ELF-1 (cell line): Measurements from ENCODE around the gene RAD9A.

ENCODE experiments used
- DNase-seq: peaks from one replicate; pipeline ENCODE4 v3.0.0-alpha.2; 2016; ENCODE audit warnings: low read depth, low spot score

RAD9A gene

GRCh38 chr11:67439321-67440228 lies 47.8 kb downstream of the RAD9A start:
- no peak for DNase-seq

GRCh38 chr11:67440229-67441097 lies 48.7 kb downstream of the RAD9A start:
- DNase-seq = no peak

GRCh38 chr11:67441098-67441563 lies 49.3 kb downstream of the RAD9A start:
- no peak for DNase-seq

GRCh38 chr11:67441731-67442351 lies 50.1 kb downstream of the RAD9A start:
- DNase-seq = no peak

GRCh38 chr11:67442504-67443404 lies 51.0 kb downstream of the RAD9A start:
- no peak for DNase-seq

GRCh38 chr11:67445515-67445914 lies 53.7 kb downstream of the RAD9A start:
- DNase-seq = no peak
